ENCODE results near the gene SEPTIN5. TPM values are rescaled to one million over a fixed set of nuclear protein-coding genes. Genes with fewer than 3 reads are reported as not detected.

Gene SEPTIN5
- total RNA-seq, 4 donors from 2014 or later = 14.0 to 124 (median 27.3) TPM

GRCh38 chr22:19738664-19739447, 24.6 kb downstream of the SEPTIN5 start:
- H3K27ac ChIP-seq = no peak overlapping the region
- H3K27me3 ChIP-seq = no peaks in the 10 kb centered on the region
- DNase-seq = no peak
- no peaks in the 10 kb centered on the region for H3K9me3 ChIP-seq
- H3K4me3 ChIP-seq (replicated peaks in 1 of 3) = no peak overlapping the region
- 71% methylated on average over 15 to 28 of the region's 31 CpGs for WGBS, 2 donors
- H3K36me3 ChIP-seq = no peaks in the 10 kb centered on the region
- no peak for TF ChIP-seq CTCF (IDR thresholded peaks at IDR 0.05)
- no peak for TF ChIP-seq POLR2A (IDR thresholded peaks at IDR 0.05)
- no peaks in the 10 kb centered on the region for H3K4me1 ChIP-seq
- intact Hi-C loops (cut with DNase I) = no loop called here

- WGBS, 2 donors = 62 to 74% methylated on average over 6 to 13 of the region's 16 CpGs
- intact Hi-C loops (cut with DNase I) = no loop called here
- no peaks in the 10 kb centered on the region for H3K36me3 ChIP-seq
- no peaks in the 10 kb centered on the region for H3K9me3 ChIP-seq
- TF ChIP-seq POLR2A (IDR thresholded peaks at IDR 0.05) (no peak), CTCF (IDR thresholded peaks at IDR 0.05) (no peak)
- H3K27ac ChIP-seq = no peak overlapping the region
- no peak for DNase-seq
- H3K4me1 ChIP-seq = no peaks in the 10 kb centered on the region
- no peaks in the 10 kb centered on the region for H3K27me3 ChIP-seq
- H3K4me3 ChIP-seq (replicated peaks in 1 of 3) = no peak overlapping the region
Measured at GRCh38 chr22:19739448-19739895, 25.2 kb downstream of the SEPTIN5 start.

- no peak for DNase-seq
- intact Hi-C loops (cut with DNase I) = no loop called here
- WGBS, 2 donors = 82 to 93% methylated on average over 5 to 6 of the region's 7 CpGs
Measured at GRCh38 chr22:19739911-19740449, 25.7 kb downstream of the SEPTIN5 start.

GRCh38 chr22:19740586-19740985, 26.3 kb downstream of the SEPTIN5 start:
- no peaks in the 10 kb centered on the region for H3K36me3 ChIP-seq
- no peaks in the 10 kb centered on the region for H3K9me3 ChIP-seq
- H3K4me3 ChIP-seq (replicated peaks in 1 of 3) = no peak overlapping the region
- H3K27me3 ChIP-seq = no peaks in the 10 kb centered on the region
- TF ChIP-seq POLR2A (IDR thresholded peaks at IDR 0.05) (no peak), CTCF (IDR thresholded peaks at IDR 0.05) (no peak)
- 82 to 90% methylated on average over 9 to 10 of the region's 15 CpGs for WGBS, 2 donors
- DNase-seq = no peak
- H3K4me1 ChIP-seq = no peaks in the 10 kb centered on the region
- intact Hi-C loops (cut with DNase I) = no loop called here
- no peak overlapping the region for H3K27ac ChIP-seq

More at GRCh38 chr22:19739911-19740449, 25.7 kb downstream of the SEPTIN5 start:
- Histone ChIP-seq H3K4me1 (no peaks in the 10 kb centered on the region), H3K9me3 (no peaks in the 10 kb centered on the region), H3K36me3 (no peaks in the 10 kb centered on the region), H3K27me3 (no peaks in the 10 kb centered on the region), H3K4me3 (replicated peaks in 1 of 3) (no peak overlapping the region), H3K27ac (no peak overlapping the region)
- TF ChIP-seq POLR2A (IDR thresholded peaks at IDR 0.05) (no peak), CTCF (IDR thresholded peaks at IDR 0.05) (no peak)

GRCh38 chr22:19741053-19741452, 26.8 kb downstream of the SEPTIN5 start:
- intact Hi-C loops (cut with DNase I) = no loop called here
- no peak for DNase-seq
- WGBS, 2 donors = 91 to 95% methylated on average over 3 to 7 of the region's 7 CpGs

More at GRCh38 chr22:19741053-19741452, 26.8 kb downstream of the SEPTIN5 start:
- H3K27me3 ChIP-seq = no peaks in the 10 kb centered on the region
- TF ChIP-seq CTCF (IDR thresholded peaks at IDR 0.05) (no peak), POLR2A (IDR thresholded peaks at IDR 0.05) (no peak)
- H3K4me1 ChIP-seq = peaks cover 0 to 3% of the 10 kb centered on the region in 2 donors
- H3K9me3 ChIP-seq = no peaks in the 10 kb centered on the region
- H3K36me3 ChIP-seq = no peaks in the 10 kb centered on the region
- no peak overlapping the region for H3K27ac ChIP-seq
- no peak overlapping the region for H3K4me3 ChIP-seq (replicated peaks in 1 of 3)
